ENCODE data around the gene IL12RB2.

The IL12RB2 gene

DNA sequence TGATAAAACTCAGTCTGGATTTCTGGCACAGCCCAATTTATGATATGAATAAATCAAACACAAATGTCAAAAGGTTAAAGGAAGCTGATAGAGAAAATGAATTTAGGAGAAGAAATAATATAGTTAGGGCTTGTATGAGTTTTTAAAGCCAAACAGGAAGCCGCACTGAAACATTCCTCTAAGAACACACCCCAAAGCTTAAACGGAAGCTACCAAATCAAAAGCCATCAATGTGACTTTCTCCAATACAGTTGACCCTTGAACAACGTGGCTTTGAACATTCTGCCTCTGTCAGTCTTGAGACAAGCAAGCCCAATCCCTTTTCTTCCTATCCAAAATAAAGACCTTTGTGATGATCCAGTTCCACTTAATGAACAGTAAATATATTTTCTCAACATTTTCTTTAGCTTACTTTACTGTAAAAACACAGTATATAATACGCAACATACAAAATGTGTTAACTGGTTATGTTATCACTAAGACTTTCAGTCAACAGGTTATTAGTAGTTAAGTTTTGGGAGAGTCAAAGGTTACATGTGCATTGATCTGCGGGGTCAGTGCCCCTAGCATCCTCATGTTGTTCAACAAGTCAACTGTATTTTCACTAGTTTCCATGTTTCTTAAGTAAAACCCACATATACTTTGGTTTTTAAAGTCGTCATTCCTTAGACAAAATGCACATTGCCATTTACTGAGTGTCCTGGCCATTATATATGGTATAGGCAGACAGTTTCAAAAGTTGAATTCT is 111.3 kb downstream of the IL12RB2 start:
- Histone ChIP-seq H3K9ac (no peak overlapping the region), H3K4me2 (no peak overlapping the region), H4K20me1 (peaks cover 96 to 100% (median 100%) of the 10 kb centered on the region in 11 experiments; a peak in 21 of 22 replicates), H3K4me1 (peaks cover 0 to 12% (median 0%) of the 10 kb centered on the region in 10 experiments; a peak in 2 of 20 replicates), H3K4me3 (no peak overlapping the region), H3K27ac (no peak overlapping the region; a peak in 1 of 22 replicates), H3K27me3 (no peaks in the 10 kb centered on the region), H3K9me3 (replicated peaks in 1 of 11) (no peaks in the 10 kb centered on the region), H3K36me3 (peaks cover 99 to 100% (median 100%) of the 10 kb centered on the region in 11 experiments)
- no peak for TF ChIP-seq Cebpa-rat (IDR thresholded peaks at IDR 0.05)

DNA sequence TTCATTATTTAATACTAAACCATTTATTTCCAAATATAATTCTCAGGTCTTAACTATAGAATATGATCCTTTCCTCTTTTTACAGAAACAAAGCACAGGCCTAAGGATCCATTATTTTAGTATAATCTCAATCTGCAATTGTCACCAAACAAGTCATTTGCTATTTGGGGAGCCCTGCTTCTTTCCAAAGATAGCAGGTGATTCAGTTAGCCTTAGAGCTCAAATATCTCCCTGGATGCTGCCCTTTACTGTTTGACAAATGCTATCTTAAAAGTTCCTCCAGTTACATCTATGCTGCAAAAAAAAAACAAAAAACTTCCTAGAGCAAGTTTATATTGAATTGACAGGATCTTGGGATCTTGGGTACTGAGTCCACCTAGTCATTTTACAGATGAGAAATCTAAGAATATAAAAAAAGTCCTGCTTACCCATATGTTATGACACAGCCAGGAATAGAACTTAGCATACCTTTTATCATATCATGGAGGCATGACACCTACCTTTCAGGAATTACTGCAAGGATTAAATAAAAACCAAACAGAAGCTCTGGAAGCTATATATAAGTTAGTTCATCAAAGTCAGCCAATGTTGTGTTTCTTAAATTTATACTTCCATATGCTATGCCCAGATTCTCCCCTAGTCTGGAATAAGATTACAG is 113.3 kb downstream of the IL12RB2 start:
- no peak for TF ChIP-seq Cebpa-rat (IDR thresholded peaks at IDR 0.05)
- H3K4me3 ChIP-seq: no peak overlapping the region
- H3K36me3 ChIP-seq: peaks cover 99 to 100% (median 100%) of the 10 kb centered on the region in 11 experiments

GRCh38 chr1:67427465-67427864 is 119.8 kb downstream of the IL12RB2 start:
- Histone ChIP-seq H4K20me1 (peaks cover 70 to 76% (median 73%) of the 10 kb centered on the region in 11 experiments), H3K27ac (no peak overlapping the region; a peak in 1 of 22 replicates), H3K27me3 (no peaks in the 10 kb centered on the region), H3K9me3 (replicated peaks in 1 of 11) (no peaks in the 10 kb centered on the region), H3K36me3 (peaks cover 39 to 72% (median 69%) of the 10 kb centered on the region in 11 experiments), H3K4me3 (peak overlapping the region; percentile 81 to 99 (median 96)), H3K4me1 (peaks cover 24 to 39% (median 35%) of the 10 kb centered on the region in 10 experiments), H3K4me2 (peak overlapping the region; percentile 68 to 99 (median 85)), H3K9ac (peak overlapping the region; percentile 94 to 99 (median 97))
- TF ChIP-seq Cebpa-rat (IDR thresholded peaks at IDR 0.05): no peak

More for the DNA sequence above, 113.3 kb downstream of the IL12RB2 start:
- H3K4me1 ChIP-seq: peaks cover 3 to 15% (median 5%) of the 10 kb centered on the region in 10 experiments; a peak in 18 of 20 replicates
- H3K27ac ChIP-seq: no peak overlapping the region
- H3K27me3 ChIP-seq: no peaks in the 10 kb centered on the region
- H3K4me2 ChIP-seq: no peak overlapping the region
- 0 out of 22 replicates have a peak overlapping the region, but pooled peaks of 1 of the 11 experiments have one; percentile 8 for H3K9ac ChIP-seq
- peaks cover 96 to 100% (median 100%) of the 10 kb centered on the region in 11 experiments for H4K20me1 ChIP-seq
- H3K9me3 ChIP-seq (replicated peaks in 1 of 11): no peaks in the 10 kb centered on the region

DNA sequence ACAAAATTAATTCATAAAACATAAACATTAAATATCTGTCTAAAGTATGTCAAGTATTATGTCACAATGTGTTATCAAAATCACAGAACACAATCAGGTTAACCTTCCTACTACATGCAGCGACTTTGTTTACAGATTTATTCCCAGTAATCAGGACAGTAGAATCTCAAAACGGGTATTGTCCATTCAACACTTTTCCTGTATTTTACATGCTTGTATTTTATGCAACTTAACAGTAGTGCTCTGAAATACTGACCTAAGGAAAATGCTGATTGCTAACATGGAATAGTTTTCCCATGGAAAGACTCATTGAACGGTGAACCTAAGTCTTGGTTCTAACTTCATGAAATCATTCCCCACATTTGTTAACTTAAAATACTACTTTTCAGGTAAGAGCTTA is 120.3 kb downstream of the IL12RB2 start:
- Histone ChIP-seq H3K9me3 (replicated peaks in 1 of 11) (no peaks in the 10 kb centered on the region), H3K9ac (peak overlapping the region; percentile 94 to 99 (median 97)), H4K20me1 (peaks cover 65 to 71% (median 69%) of the 10 kb centered on the region in 11 experiments), H3K27me3 (no peaks in the 10 kb centered on the region), H3K4me1 (peaks cover 26 to 44% (median 38%) of the 10 kb centered on the region in 10 experiments), H3K4me3 (peak overlapping the region; percentile 81 to 99 (median 96)), H3K27ac (peak overlapping the region in 7 of 11 experiments; percentile 18 to 96 (median 95); a peak in 7 of 22 replicates), H3K4me2 (peak overlapping the region; percentile 68 to 99 (median 85)), H3K36me3 (peaks cover 34 to 67% (median 64%) of the 10 kb centered on the region in 11 experiments)
- TF ChIP-seq Cebpa-rat (IDR thresholded peaks at IDR 0.05): no peak

- peaks cover 23 to 56% (median 53%) of the 10 kb centered on the region in 11 experiments for H3K36me3 ChIP-seq
- peak overlapping the region; percentile 88 to 97 (median 95) for H3K27ac ChIP-seq
Measured at GRCh38 chr1:67429011-67429527, 121.4 kb downstream of the IL12RB2 start.

GRCh38 chr1:67429528-67430357 is 122.1 kb downstream of the IL12RB2 start:
- H3K4me1 ChIP-seq: peaks cover 43 to 62% (median 55%) of the 10 kb centered on the region in 10 experiments
- H3K9ac ChIP-seq: peak overlapping the region; percentile 94 to 99 (median 97)
- H3K9me3 ChIP-seq (replicated peaks in 1 of 11): no peaks in the 10 kb centered on the region
- peak overlapping the region; percentile 88 to 97 (median 95) for H3K27ac ChIP-seq
- peak overlapping the region; percentile 81 to 99 (median 96) for H3K4me3 ChIP-seq
- H4K20me1 ChIP-seq: peaks cover 49 to 53% (median 51%) of the 10 kb centered on the region in 11 experiments
- peak overlapping the region; percentile 68 to 99 (median 85) for H3K4me2 ChIP-seq
- H3K36me3 ChIP-seq: peaks cover 16 to 49% (median 46%) of the 10 kb centered on the region in 11 experiments; a peak in 21 of 22 replicates
- TF ChIP-seq Cebpa-rat (IDR thresholded peaks at IDR 0.05): no peak
- no peaks in the 10 kb centered on the region for H3K27me3 ChIP-seq

More at GRCh38 chr1:67429011-67429527, 121.4 kb downstream of the IL12RB2 start:
- H3K4me1 ChIP-seq: peaks cover 37 to 55% (median 49%) of the 10 kb centered on the region in 10 experiments
- H3K27me3 ChIP-seq: no peaks in the 10 kb centered on the region
- no peak for TF ChIP-seq Cebpa-rat (IDR thresholded peaks at IDR 0.05)
- peak overlapping the region; percentile 68 to 99 (median 85) for H3K4me2 ChIP-seq
- H3K4me3 ChIP-seq: peak overlapping the region; percentile 81 to 99 (median 96)
- peak overlapping the region; percentile 94 to 99 (median 97) for H3K9ac ChIP-seq
- H3K9me3 ChIP-seq (replicated peaks in 1 of 11): no peaks in the 10 kb centered on the region
- H4K20me1 ChIP-seq: peaks cover 56 to 60% (median 57%) of the 10 kb centered on the region in 11 experiments

DNA sequence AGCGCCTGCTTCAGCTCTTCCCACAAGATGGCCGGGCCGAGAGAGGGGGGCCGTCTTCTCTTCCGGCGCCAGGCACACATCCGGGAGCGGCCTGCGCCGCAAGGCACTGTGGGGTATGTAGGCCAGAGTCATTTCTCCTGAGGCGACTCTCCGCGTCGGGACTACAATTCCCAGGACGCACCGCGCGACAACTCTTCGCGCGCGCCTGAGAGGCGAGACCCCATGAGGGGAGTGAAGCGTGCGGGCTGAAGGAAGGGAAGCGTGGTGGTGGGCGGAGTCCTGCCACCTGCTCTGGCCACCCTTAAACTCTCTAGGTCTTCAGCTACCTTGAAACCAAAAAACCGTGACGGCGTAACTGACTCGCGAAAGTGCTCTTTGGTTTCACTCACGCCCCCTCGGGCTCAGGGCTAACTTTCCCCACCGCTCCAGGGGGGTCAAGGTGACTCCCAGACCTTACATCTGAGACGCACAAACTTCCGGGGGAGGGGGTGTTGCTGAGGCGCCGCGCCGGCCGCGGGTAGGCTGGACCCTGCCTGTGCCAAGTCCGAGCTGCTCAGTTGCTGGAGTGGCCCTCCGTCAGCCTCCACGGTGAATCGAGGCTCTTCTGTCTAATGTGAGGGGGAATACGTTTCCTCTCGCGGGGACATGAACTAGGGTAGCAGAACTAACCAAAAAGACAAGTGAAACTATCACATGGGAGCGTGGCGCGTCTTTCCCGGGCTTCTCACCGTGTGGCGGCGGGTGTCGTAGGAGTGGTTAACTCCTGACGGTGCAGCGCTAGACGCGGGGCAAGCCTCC is 122.9 kb downstream of the IL12RB2 start, which contains the start of gene SERBP1:
Gene SERBP1, minus strand, starts transcription at position 45 of the 798 bp plus-strand sequence. CDS start 102 bp downstream, outside the sequence.
- Histone ChIP-seq H3K4me2 (peak within 1 kb of the TSS; percentile 76 to 99 (median 85)), H3K27me3 (no peaks in the 10 kb centered on the region), H4K20me1 (peaks cover 41 to 45% (median 43%) of the 10 kb centered on the region in 11 experiments), H3K4me1 (peaks cover 44 to 59% (median 55%) of the 10 kb centered on the region in 10 experiments), H3K27ac (peak within 1 kb of the TSS; percentile 88 to 97 (median 95)), H3K9me3 (replicated peaks in 1 of 11) (no peaks in the 10 kb centered on the region), H3K36me3 (peaks cover 8 to 41% (median 38%) of the 10 kb centered on the region in 11 experiments; a peak in 21 of 22 replicates), H3K9ac (peak within 1 kb of the TSS; percentile 94 to 99 (median 97)), H3K4me3 (peak within 1 kb of the TSS; percentile 81 to 99 (median 96))
- no peak for TF ChIP-seq Cebpa-rat (IDR thresholded peaks at IDR 0.05)
